ENCODE data around the gene PRKD1. TPM values are rescaled to one million over a fixed set of nuclear protein-coding genes. Genes with fewer than 3 reads are reported as not detected.

PRKD1 gene
- total RNA-seq, 1 donor from 2014 or later, result 14.9 TPM

DNA sequence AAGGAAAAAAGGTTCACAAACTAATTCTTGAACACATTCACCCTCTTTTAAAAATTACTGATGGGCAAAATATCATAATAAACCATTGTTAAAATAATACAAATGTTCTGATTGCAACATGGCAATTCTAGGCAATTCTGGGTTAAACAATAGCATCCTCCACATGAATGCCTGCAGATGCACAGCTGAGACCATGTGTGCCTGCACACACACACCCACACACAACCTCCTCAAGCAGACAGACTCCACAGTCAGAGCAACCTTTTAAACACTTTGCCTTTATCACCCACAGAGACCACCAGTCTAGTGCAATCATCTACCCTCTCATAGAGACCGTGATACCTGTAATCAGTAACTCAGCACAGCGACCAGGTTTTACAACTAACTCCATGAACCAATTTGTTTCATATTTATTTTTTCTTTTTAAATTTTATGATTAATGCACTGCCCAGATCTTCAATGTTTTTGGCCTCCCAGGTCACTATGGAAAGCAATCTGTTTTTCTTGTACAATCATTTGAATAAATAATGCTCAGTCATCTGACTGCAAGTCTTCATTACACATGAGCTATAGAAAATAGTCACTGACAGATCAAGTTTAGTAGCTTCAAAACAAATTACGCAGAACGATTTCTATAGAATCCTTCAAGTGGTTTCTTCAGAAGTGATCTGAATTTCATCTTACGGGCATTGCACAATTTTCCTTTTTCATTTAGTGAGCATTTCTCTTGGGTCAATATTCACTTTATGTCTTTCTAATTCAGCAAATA is 105.8 kb downstream of the PRKD1 start:
- no peaks in the 10 kb centered on the region for H3K27me3 ChIP-seq (ENCODE audit: low read depth)
- intact Hi-C loops (cut with DNase I), result no loop called here
- H3K27ac ChIP-seq, result no peak overlapping the region
- H3K36me3 ChIP-seq, result no peaks in the 10 kb centered on the region
- TF ChIP-seq, protein P1, sequence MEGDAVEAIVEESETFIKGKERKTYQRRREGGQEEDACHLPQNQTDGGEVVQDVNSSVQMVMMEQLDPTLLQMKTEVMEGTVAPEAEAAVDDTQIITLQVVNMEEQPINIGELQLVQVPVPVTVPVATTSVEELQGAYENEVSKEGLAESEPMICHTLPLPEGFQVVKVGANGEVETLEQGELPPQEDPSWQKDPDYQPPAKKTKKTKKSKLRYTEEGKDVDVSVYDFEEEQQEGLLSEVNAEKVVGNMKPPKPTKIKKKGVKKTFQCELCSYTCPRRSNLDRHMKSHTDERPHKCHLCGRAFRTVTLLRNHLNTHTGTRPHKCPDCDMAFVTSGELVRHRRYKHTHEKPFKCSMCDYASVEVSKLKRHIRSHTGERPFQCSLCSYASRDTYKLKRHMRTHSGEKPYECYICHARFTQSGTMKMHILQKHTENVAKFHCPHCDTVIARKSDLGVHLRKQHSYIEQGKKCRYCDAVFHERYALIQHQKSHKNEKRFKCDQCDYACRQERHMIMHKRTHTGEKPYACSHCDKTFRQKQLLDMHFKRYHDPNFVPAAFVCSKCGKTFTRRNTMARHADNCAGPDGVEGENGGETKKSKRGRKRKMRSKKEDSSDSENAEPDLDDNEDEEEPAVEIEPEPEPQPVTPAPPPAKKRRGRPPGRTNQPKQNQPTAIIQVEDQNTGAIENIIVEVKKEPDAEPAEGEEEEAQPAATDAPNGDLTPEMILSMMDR (IDR thresholded peaks at IDR 0.05), result no peak
- peaks cover 15% of the 10 kb centered on the region for H3K4me1 ChIP-seq
- ATAC-seq (no peak), DNase-seq (no peak)
- no peaks in the 10 kb centered on the region for H3K9me3 ChIP-seq
- H3K4me3 ChIP-seq, result no peak overlapping the region

DNA sequence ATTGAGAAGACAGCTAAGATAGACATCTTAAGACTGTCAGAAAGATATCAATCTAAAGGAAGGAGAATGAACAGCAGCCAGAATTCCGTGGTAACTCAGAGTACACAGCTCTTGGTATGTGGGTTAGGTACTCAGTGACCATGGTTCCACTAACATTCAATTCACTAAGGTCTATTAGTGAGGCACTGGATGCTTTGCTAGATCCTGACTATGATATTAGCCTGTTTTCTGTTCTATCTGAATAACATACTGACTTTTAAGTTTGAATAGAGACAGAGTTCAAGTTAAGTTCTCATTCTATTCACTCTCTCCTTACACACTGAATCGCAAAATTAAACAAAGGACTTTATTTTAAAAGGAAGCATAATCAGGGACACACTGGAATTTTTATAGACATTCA is 106.4 kb downstream of the PRKD1 start:
- DNase-seq, result no peak
- Histone ChIP-seq H3K4me3 (no peak overlapping the region), H3K36me3 (no peaks in the 10 kb centered on the region), H3K27ac (no peak overlapping the region), H3K9me3 (no peaks in the 10 kb centered on the region), H3K4me1 (peaks cover 15% of the 10 kb centered on the region), H3K27me3 (ENCODE audit: low read depth) (no peaks in the 10 kb centered on the region)
- intact Hi-C loops (cut with DNase I), result no loop called here
- TF ChIP-seq, protein P1 (IDR thresholded peaks at IDR 0.05), result no peak
- ATAC-seq, result no peak

DNA sequence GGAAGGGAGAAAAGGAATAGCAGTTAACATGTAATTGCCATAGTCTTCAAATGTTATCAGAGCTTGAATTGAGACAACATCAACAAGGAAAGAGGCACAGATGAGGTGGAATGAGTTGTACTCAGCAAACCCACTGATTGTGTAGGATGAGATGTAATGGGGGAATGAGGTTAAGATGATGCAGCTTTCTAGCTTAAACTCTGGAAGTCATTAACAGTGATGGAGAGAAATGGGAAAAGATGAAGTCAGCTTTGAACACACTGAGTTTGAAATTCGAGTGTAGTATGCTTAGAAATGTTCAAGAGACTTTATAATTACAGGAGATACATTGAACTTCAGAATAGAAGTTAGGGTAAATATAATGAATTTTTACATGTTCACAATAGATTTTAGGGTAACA is 106.9 kb downstream of the PRKD1 start:
- no peaks in the 10 kb centered on the region for H3K9me3 ChIP-seq
- intact Hi-C loops (cut with DNase I), result no loop called here
- no peak overlapping the region for H3K4me3 ChIP-seq
- peaks cover 15% of the 10 kb centered on the region for H3K4me1 ChIP-seq
- ATAC-seq, result no peak
- H3K27ac ChIP-seq, result no peak overlapping the region
- TF ChIP-seq, protein P1 (IDR thresholded peaks at IDR 0.05), result no peak
- H3K27me3 ChIP-seq (ENCODE audit: low read depth), result no peaks in the 10 kb centered on the region
- DNase-seq, result no peak
- no peaks in the 10 kb centered on the region for H3K36me3 ChIP-seq

DNA sequence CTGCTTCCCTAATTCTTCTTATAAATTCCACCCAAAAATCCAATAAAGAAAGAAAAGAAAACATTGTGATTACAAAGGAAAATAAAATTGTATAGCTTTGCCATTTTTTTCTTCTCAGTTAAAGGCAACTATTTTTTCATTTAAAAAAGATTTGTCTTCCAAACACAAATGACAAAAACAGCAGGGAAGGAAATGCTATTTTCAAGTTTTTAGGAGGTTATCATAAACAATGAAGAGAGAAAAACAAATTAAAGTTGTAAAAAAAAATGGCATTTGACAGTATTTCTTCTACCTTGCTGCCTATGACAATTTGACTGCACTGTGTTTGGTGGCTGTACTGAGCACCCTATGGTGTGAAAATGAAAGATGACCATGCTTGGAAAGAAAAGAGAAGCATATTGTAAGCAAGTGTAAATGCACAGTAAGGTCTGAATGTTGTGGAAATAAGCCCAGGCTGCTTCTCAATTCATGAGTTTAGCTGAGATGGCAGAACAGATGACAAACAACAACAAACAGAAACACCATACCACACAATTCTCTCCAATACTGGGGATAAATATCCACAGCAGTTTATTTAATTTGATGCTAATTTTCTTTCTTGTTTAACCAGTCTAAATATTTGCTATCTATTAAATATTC is 109.8 kb downstream of the PRKD1 start:
- Histone ChIP-seq H3K4me3 (no peak overlapping the region), H3K36me3 (no peaks in the 10 kb centered on the region), H3K4me1 (peaks cover 13% of the 10 kb centered on the region), H3K9me3 (no peaks in the 10 kb centered on the region), H3K27me3 (ENCODE audit: low read depth) (no peaks in the 10 kb centered on the region), H3K27ac (no peak overlapping the region)
- ATAC-seq (no peak), DNase-seq (no peak)
- TF ChIP-seq, protein P1 (IDR thresholded peaks at IDR 0.05), result no peak
- intact Hi-C loops (cut with DNase I), result no loop called here

DNA sequence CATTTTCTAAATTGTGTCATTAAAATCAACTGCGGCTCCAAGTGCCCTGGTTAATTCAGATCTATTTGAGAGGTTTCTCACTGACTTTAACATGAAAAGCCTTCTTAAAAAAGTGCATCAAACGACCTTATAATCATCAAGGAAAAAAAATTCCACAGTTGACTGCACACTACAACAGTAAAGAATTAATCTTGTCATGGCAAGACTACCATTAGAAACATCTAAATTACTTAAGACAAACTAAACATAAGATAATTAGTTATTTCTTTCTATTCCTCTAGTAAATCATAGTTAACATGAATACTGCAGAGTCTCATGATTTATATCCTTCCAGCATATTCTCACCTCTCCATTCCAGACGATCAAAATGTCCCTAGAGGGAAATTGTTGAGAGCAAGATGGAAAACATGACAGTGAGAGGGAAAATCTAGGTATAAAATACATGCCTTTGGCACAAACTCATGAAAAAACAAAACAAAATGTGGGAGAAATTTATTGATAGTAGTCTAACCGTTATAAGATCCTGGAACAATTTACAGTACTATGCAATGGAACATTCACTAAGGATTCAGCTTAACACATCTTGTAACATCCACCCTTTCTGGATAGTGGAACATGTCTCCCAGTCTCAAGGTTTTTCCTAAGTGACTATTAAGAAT is 112.5 kb downstream of the PRKD1 start:
- ATAC-seq (no peak), DNase-seq (no peak)
- Histone ChIP-seq H3K27me3 (ENCODE audit: low read depth) (no peaks in the 10 kb centered on the region), H3K4me1 (peaks cover 14% of the 10 kb centered on the region), H3K4me3 (no peak overlapping the region), H3K27ac (no peak overlapping the region), H3K36me3 (no peaks in the 10 kb centered on the region), H3K9me3 (no peaks in the 10 kb centered on the region)
- intact Hi-C loops (cut with DNase I), result no loop called here
- TF ChIP-seq, protein P1 (IDR thresholded peaks at IDR 0.05), result no peak
